SK-N-SH (cell line): ENCODE measurements around the gene GDF9. TPM values are rescaled to one million over a fixed set of nuclear protein-coding genes. Genes with fewer than 3 reads are reported as not detected.

Experiments used
- CTCF ChIA-PET: fragments of 300-600, 350-600 bp; formaldehyde crosslinking; extraction: SDS; loops from one replicate; lab custom pipeline; 2021; lab: Yijun Ruan, JAX
- POLR2A ChIA-PET: fragments of 350-600 bp; sonication (Branson Sonifier 250); formaldehyde crosslinking; extraction: SDS; loops from one replicate; lab custom pipeline; 2020; ENCODE audit warnings: antibody characterized with exemption, inconsistent platforms; lab: Yijun Ruan, JAX
- DNase-seq: peaks from one replicate; pipeline ENCODE4 v3.0.0; 2012
- H2AFZ ChIP-seq: fragments of 200-600 bp; sonication (generic); 2 replicates; pipeline ENCODE4 v1.8.1; 2016; ENCODE audit warnings: antibody characterized with exemption, mild to moderate bottlenecking, low read depth
- H3F3A ChIP-seq: fragments of 200-600 bp; sonication (generic); replicated peaks from 2 replicates; pipeline ENCODE3; 2016; ENCODE audit warnings: antibody characterized with exemption, mild to moderate bottlenecking; ENCODE audit not compliant: insufficient read depth
- H3K27ac ChIP-seq, 2 experiments: fragments of 200-500 bp in 1 of 2; fragments of 200-600 bp in 1 of 2; sonication (Bioruptor generic) in 1 of 2; sonication (generic), shearing (Covaris generic) in 1 of 2; 2 replicates each; pipeline versions ENCODE4 v1.5.1 to v1.6.1; 2014 to 2016; ENCODE audit warnings: low read depth in 2 of 2, inconsistent platforms in 1 of 2, low read length in 1 of 2, mild to moderate bottlenecking in 1 of 2, mixed read lengths in 1 of 2
- H3K27me3 ChIP-seq: fragments of 200-600 bp; sonication (generic), shearing (Covaris generic); 2 replicates; pipeline ENCODE4 v1.6.1; 2016; ENCODE audit warnings: mixed run types; ENCODE audit not compliant: insufficient read depth
- H3K36me3 ChIP-seq, 2 experiments: fragments of 200-500 bp in 1 of 2; fragments of 200-600 bp in 1 of 2; sonication (Bioruptor generic) in 1 of 2; sonication (generic) in 1 of 2; replicated peaks in 1 of 2; 2 replicates each; pipeline versions ENCODE3 to v1.5.1; 2014 to 2016; ENCODE audit warnings: low read length in 1 of 2, mild to moderate bottlenecking in 1 of 2; ENCODE audit not compliant: insufficient read depth in 2 of 2, control insufficient read depth in 1 of 2
- H3K4me1 ChIP-seq, 2 experiments: fragments of 200-500 bp in 1 of 2; fragments of 200-600 bp in 1 of 2; sonication (Bioruptor generic) in 1 of 2; sonication (generic), shearing (Covaris generic) in 1 of 2; 2 replicates each; pipeline versions ENCODE4 v1.5.1 to v1.6.1; 2014 to 2016; ENCODE audit warnings: low read depth in 1 of 2, low read length in 1 of 2, mixed run types in 1 of 2; ENCODE audit not compliant: insufficient read depth in 2 of 2, control insufficient read depth in 1 of 2
- H3K4me2 ChIP-seq: fragments of 200-600 bp; sonication (generic), shearing (Covaris generic); 2 replicates; pipeline ENCODE4 v1.6.1; 2017; ENCODE audit warnings: mixed run types
- H3K4me3 ChIP-seq, 2 experiments: fragments of 200-500 bp in 1 of 2; fragments of 200-600 bp in 1 of 2; sonication (Bioruptor generic) in 1 of 2; sonication (generic), shearing (Covaris generic) in 1 of 2; 2 replicates each; pipeline versions ENCODE4 v1.5.1 to v1.8.1; 2014 to 2016; ENCODE audit warnings: low read depth in 2 of 2, inconsistent platforms in 1 of 2, low read length in 1 of 2, mild to moderate bottlenecking in 1 of 2, mixed read lengths in 1 of 2, moderate library complexity in 1 of 2
- H3K79me2 ChIP-seq: fragments of 200-600 bp; sonication (generic); 2 replicates; pipeline ENCODE4 v1.8.1; 2017; ENCODE audit warnings: mild to moderate bottlenecking; ENCODE audit not compliant: insufficient read depth
- H3K9ac ChIP-seq: fragments of 200-600 bp; sonication (generic); 2 replicates; pipeline ENCODE4 v1.6.1; 2017; ENCODE audit warnings: mixed run types
- H3K9me2 ChIP-seq: fragments of 200-600 bp; sonication (generic); 2 replicates; pipeline ENCODE4 v1.6.1; 2017; ENCODE audit warnings: mixed run types
- H3K9me3 ChIP-seq: fragments of 200-600 bp; sonication (generic); 2 replicates; pipeline ENCODE4 v1.6.1; 2017; ENCODE audit warnings: mixed run types, mild to moderate bottlenecking, moderate library complexity
- H4K20me1 ChIP-seq: fragments of 200-600 bp; sonication (generic); 2 replicates; pipeline ENCODE4 v1.6.1; 2017; ENCODE audit warnings: mild to moderate bottlenecking, mixed run types; ENCODE audit not compliant: insufficient read depth
- CHD2 ChIP-seq: fragments of 150-350 bp; IDR thresholded peaks from 2 replicates; pipeline ENCODE4 v1.6.1; 2018; ENCODE audit warnings: low read length; ENCODE audit not compliant: partially characterized antibody
- EZH2phosphoT487 ChIP-seq: fragments of 200-600 bp; sonication (generic); IDR thresholded peaks from 2 replicates; pipeline ENCODE4 v1.6.1; 2017; ENCODE audit warnings: low read depth, mixed run types, mild to moderate bottlenecking, antibody characterized with exemption, moderate library complexity, borderline replicate concordance
- FOXJ3 ChIP-seq: sonication (generic); formaldehyde crosslinking; IDR thresholded peaks from 2 replicates; pipeline ENCODE4 v1.5.1; 2020; ENCODE audit warnings: mild to moderate bottlenecking, missing genetic modification reagents
- GATA2 ChIP-seq: sonication (generic); formaldehyde crosslinking; IDR thresholded peaks from 2 replicates; pipeline ENCODE4 v1.5.0; 2020; ENCODE audit warnings: mild to moderate bottlenecking, missing genetic modification reagents
- JUND ChIP-seq: IDR thresholded peaks from 2 replicates; pipeline ENCODE4 v1.4.0; 2012
- MEF2A ChIP-seq: IDR thresholded peaks from 2 replicates; pipeline ENCODE4 v1.4.0; 2012; ENCODE audit warnings: low read depth, borderline replicate concordance
- MXI1 ChIP-seq: IDR thresholded peaks from 2 replicates; pipeline ENCODE4 v1.6.1; 2012; ENCODE audit warnings: mild to moderate bottlenecking, low read depth, low read length, improper control_type of control experiment
- NRF1 ChIP-seq: IDR thresholded peaks from 2 replicates; pipeline ENCODE4 v1.6.1; 2012; ENCODE audit warnings: low read depth, mild to moderate bottlenecking, low read length
- POLR2AphosphoS5 ChIP-seq: IDR thresholded peaks from 2 replicates; pipeline ENCODE4 v1.6.1; 2012; ENCODE audit warnings: low read depth, low read length
- RCOR1 ChIP-seq: fragments of 150-350 bp; IDR thresholded peaks from 2 replicates; pipeline ENCODE4 v1.6.1; 2017; ENCODE audit warnings: antibody characterized with exemption, low read length
- SIN3A ChIP-seq: IDR thresholded peaks from 2 replicates; pipeline ENCODE4 v1.6.1; 2012; ENCODE audit warnings: low read depth, mild to moderate bottlenecking, low read length, moderate library complexity, borderline replicate concordance
- TAF1 ChIP-seq: IDR thresholded peaks from 2 replicates; pipeline ENCODE4 v1.6.1; 2012; ENCODE audit warnings: low read depth, mild to moderate bottlenecking, low read length, moderate library complexity, borderline replicate concordance
- TEAD4 ChIP-seq: IDR thresholded peaks from 2 replicates; pipeline ENCODE4 v1.4.0; 2012; ENCODE audit warnings: mild to moderate bottlenecking, borderline replicate concordance; ENCODE audit not compliant: insufficient read depth
- YY1 ChIP-seq: IDR thresholded peaks from 2 replicates; pipeline ENCODE4 v1.4.0; 2012; ENCODE audit warnings: low read depth, mild to moderate bottlenecking
- WGBS: methylation state at CpG from one replicate; pipeline ENCODE4 v1.1.6; 2017; ENCODE audit warnings: low lambda C conversion rate; 5-methylcytosine and 5-hydroxymethylcytosine counted together
- polyA plus RNA-seq, 3 experiments: library from polyadenylated mRNA; depleted of rRNA; stranded (reverse); fragments of >200 nt; gene quantifications; 2 replicates each; pipeline ENCODE4 v1.2.3, GENCODE V29; 2012
- TF ChIP-seq, protein P1 (sequence below): fragments of 150-350 bp; IDR thresholded peaks from 2 replicates; pipeline ENCODE4 v1.6.1; 2016; ENCODE audit warnings: mild to moderate bottlenecking, low read depth, low read length
- TF ChIP-seq, protein P2 (sequence below): fragments of 150-350 bp; IDR thresholded peaks from 2 replicates; pipeline ENCODE4 v1.6.1; 2017; ENCODE audit warnings: antibody characterized with exemption, low read length, low read depth, borderline replicate concordance
- TF ChIP-seq, protein P3 (sequence below): IDR thresholded peaks from 2 replicates; pipeline ENCODE4 v1.4.0; 2012; ENCODE audit warnings: low read depth, borderline replicate concordance
- TF ChIP-seq, protein P4 (sequence below): IDR thresholded peaks from 2 replicates; pipeline ENCODE4; 2012
- TF ChIP-seq, protein P5 (sequence below): IDR thresholded peaks from 2 replicates; pipeline ENCODE4 v1.4.0; 2012; ENCODE audit warnings: low read depth, borderline replicate concordance

GDF9 gene
- polyA plus RNA-seq, 1 of the 3 experiments (the other 2 are of a cell fraction): 0.82 TPM

DNA sequence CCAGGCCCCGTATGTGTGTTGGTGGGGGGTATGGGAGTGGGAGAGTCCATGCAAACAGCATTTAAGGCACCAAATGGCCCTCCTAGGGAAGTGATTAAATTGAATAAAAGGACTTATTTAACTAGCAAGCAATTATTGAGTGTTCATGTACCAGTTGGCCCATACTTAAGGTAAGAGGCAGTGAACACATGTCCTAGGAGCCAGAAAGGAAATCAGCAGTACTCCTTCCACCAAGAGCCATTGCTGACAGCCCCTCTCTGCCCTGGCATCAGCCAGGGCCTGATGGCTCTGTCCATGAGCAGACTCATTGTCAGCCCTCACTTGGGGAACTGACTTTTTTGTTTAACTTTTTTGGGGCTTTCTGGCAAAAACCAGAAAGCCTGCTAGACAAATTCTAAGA lies 25.4 kb downstream of the GDF9 start:
- Histone ChIP-seq H3K36me3 (no peaks in the 10 kb centered on the region), H3K79me2 (no peaks in the 10 kb centered on the region), H3K27me3 (no peaks in the 10 kb centered on the region), H3K9me2 (no peaks in the 10 kb centered on the region), H3K9ac (no peak overlapping the region), H3K4me3 (no peak overlapping the region), H3F3A (no peaks in the 10 kb centered on the region), H4K20me1 (no peaks in the 10 kb centered on the region), H3K9me3 (no peaks in the 10 kb centered on the region), H3K4me1 (no peaks in the 10 kb centered on the region; a peak in 2 of 4 replicates), H3K27ac (no peak overlapping the region), H2AFZ (no peak overlapping the region), H3K4me2 (no peak overlapping the region)
- POLR2A ChIA-PET: no interaction called here
- CTCF ChIA-PET: interaction anchor here (2.3 kb wide), 1 partner anchor 11 kb away, joined by 9 read pairs; the partner anchor contains the start of gene SHROOM1
- no peak for DNase-seq
- TF ChIP-seq FOXJ3 (CRISPR knock-in tag) (no peak), POLR2AphosphoS5 (no peak)
- TF ChIP-seq, protein P1, sequence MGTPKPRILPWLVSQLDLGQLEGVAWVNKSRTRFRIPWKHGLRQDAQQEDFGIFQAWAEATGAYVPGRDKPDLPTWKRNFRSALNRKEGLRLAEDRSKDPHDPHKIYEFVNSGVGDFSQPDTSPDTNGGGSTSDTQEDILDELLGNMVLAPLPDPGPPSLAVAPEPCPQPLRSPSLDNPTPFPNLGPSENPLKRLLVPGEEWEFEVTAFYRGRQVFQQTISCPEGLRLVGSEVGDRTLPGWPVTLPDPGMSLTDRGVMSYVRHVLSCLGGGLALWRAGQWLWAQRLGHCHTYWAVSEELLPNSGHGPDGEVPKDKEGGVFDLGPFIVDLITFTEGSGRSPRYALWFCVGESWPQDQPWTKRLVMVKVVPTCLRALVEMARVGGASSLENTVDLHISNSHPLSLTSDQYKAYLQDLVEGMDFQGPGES: no peak
- 56% methylated on average over 1 of the region's 1 CpG for WGBS

DNA sequence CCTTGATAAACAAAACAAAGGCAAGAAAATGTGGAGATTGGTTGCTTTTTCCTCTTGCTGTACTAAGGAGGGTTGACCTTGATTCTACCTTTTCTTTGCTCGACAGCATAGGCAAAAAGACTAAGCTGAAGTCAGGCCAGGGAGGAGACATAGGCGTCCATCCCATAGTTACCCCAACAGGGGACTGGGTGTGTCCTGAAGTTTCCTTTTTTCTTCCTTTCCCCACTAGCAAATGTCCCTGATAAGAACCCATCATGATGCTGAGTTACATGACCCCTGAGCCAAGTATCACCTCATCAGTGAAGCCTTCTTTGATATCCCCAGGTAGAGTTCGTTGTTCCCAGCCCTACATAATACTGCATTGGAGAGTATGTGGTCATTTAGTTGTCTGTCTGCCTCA lies 26.0 kb downstream of the GDF9 start:
- Histone ChIP-seq H3K27ac (no peak overlapping the region), H3K9me3 (no peaks in the 10 kb centered on the region), H2AFZ (peak overlapping the region; percentile 71; the same call in 1 of the 2 replicates), H3K79me2 (no peaks in the 10 kb centered on the region), H3K27me3 (no peaks in the 10 kb centered on the region), H3K4me2 (no peak overlapping the region), H3K4me1 (no peaks in the 10 kb centered on the region; a peak in 2 of 4 replicates), H3K9me2 (no peaks in the 10 kb centered on the region), H3F3A (no peaks in the 10 kb centered on the region), H4K20me1 (no peaks in the 10 kb centered on the region), H3K36me3 (no peaks in the 10 kb centered on the region), H3K9ac (no peak overlapping the region), H3K4me3 (no peak overlapping the region)
- TF ChIP-seq POLR2AphosphoS5 (no peak), RCOR1 (no peak), YY1 (no peak), GATA2 (CRISPR knock-in tag) (no peak), MEF2A (no peak), EZH2phosphoT487 (no peak), CHD2 (no peak), TAF1 (no peak), JUND (no peak), TEAD4 (no peak), SIN3A (no peak), NRF1 (no peak), MXI1 (no peak)
- TF ChIP-seq, protein P2, sequence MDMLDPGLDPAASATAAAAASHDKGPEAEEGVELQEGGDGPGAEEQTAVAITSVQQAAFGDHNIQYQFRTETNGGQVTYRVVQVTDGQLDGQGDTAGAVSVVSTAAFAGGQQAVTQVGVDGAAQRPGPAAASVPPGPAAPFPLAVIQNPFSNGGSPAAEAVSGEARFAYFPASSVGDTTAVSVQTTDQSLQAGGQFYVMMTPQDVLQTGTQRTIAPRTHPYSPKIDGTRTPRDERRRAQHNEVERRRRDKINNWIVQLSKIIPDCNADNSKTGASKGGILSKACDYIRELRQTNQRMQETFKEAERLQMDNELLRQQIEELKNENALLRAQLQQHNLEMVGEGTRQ: no peak
- TF ChIP-seq, protein P3, sequence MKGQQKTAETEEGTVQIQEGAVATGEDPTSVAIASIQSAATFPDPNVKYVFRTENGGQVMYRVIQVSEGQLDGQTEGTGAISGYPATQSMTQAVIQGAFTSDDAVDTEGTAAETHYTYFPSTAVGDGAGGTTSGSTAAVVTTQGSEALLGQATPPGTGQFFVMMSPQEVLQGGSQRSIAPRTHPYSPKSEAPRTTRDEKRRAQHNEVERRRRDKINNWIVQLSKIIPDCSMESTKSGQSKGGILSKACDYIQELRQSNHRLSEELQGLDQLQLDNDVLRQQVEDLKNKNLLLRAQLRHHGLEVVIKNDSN: no peak
- TF ChIP-seq, protein P1: no peak
- TF ChIP-seq, protein P4, sequence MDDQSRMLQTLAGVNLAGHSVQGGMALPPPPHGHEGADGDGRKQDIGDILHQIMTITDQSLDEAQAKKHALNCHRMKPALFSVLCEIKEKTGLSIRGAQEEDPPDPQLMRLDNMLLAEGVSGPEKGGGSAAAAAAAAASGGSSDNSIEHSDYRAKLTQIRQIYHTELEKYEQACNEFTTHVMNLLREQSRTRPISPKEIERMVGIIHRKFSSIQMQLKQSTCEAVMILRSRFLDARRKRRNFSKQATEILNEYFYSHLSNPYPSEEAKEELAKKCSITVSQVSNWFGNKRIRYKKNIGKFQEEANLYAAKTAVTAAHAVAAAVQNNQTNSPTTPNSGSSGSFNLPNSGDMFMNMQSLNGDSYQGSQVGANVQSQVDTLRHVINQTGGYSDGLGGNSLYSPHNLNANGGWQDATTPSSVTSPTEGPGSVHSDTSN: no peak
- TF ChIP-seq, protein P5, sequence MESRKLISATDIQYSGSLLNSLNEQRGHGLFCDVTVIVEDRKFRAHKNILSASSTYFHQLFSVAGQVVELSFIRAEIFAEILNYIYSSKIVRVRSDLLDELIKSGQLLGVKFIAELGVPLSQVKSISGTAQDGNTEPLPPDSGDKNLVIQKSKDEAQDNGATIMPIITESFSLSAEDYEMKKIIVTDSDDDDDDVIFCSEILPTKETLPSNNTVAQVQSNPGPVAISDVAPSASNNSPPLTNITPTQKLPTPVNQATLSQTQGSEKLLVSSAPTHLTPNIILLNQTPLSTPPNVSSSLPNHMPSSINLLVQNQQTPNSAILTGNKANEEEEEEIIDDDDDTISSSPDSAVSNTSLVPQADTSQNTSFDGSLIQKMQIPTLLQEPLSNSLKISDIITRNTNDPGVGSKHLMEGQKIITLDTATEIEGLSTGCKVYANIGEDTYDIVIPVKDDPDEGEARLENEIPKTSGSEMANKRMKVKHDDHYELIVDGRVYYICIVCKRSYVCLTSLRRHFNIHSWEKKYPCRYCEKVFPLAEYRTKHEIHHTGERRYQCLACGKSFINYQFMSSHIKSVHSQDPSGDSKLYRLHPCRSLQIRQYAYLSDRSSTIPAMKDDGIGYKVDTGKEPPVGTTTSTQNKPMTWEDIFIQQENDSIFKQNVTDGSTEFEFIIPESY: no peak
- DNase-seq: no peak
- 79% methylated on average over 3 of the region's 3 CpGs for WGBS
- ChIA-PET CTCF (interaction anchor here (1.4 to 2.3 kb wide), 2 partner anchors 10 to 20 kb away, joined by 6 to 9 read pairs; partner anchors contain the start of gene SHROOM1), POLR2A (no interaction called here)
